ENCODE data around the gene ARHGAP22.

Gene ARHGAP22

DNA sequence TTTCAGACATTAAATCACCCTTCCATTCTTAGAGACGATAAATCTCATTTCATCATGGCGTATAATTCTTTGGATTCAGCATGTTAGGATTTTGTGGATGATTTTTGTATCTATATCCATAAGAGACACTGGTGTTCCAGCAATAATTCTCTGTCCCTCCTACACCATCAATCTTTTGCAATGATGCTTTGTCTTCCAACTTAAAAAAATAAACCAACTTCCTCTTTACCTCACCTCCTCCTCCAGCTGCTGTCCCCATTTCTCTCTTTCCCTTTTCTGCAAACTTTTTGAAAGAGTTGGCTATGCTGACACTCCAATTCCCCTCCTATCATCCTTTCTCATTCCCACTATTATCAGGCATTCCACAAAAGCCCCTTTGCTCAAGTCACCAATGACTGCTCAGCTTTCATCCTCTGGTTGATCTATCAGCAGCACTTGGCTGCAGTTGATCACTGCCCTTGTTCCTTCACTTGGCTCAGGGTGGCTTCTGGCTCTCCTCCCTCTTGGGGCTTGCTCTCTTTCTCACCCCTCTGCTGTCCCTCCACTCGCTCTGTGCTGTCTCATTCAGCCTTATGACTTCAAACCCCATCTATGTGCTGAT, 130.0 kb downstream of the ARHGAP22 start:
- no peak for DNase-seq

DNA sequence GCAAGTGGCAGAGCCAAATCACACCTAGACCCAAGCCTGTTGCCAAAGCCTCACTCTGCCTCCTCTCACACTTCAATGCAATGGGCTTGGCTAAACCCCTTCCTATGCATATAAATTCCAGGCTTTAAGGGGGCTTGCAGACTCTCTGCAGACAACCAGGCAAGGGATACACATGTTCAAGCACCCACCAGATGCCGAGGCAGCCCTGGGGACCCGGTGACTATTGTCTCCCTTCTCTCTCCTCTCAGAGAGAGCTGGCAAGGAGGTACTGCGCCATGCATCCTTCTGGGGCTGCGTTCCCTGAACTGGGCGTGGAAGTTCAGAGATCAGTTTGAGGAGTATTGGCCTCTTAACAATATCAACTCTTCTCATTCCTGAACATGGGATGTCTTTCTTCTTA, 131.2 kb downstream of the ARHGAP22 start:
- no peak for DNase-seq

DNA sequence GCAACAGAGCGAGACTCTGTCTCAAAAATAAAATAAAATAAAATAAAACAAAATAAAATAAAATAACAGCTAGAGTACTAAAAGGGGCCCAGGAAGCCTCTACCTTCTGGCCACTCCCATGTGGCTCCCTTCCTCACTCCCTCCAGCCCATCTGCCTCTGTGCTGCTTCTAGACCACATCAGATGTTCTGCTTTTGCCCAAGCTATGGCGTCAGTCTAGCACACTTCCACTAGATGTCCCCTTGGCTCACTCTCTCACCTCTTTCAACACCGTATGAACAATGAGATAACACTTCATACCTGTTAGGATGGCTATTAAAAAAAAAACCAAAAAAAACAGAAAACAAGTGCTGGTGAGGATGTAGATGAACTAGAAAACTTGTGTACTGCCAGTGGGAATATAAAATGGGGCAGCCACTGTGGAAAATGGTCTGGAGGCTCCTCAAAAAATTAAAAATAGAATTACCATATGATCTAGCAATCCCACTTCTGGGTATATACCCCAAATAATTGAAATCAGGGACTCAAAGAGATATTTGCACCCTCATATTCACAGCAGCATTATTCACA, 132.3 kb downstream of the ARHGAP22 start:
- DNase-seq: no peak

DNA sequence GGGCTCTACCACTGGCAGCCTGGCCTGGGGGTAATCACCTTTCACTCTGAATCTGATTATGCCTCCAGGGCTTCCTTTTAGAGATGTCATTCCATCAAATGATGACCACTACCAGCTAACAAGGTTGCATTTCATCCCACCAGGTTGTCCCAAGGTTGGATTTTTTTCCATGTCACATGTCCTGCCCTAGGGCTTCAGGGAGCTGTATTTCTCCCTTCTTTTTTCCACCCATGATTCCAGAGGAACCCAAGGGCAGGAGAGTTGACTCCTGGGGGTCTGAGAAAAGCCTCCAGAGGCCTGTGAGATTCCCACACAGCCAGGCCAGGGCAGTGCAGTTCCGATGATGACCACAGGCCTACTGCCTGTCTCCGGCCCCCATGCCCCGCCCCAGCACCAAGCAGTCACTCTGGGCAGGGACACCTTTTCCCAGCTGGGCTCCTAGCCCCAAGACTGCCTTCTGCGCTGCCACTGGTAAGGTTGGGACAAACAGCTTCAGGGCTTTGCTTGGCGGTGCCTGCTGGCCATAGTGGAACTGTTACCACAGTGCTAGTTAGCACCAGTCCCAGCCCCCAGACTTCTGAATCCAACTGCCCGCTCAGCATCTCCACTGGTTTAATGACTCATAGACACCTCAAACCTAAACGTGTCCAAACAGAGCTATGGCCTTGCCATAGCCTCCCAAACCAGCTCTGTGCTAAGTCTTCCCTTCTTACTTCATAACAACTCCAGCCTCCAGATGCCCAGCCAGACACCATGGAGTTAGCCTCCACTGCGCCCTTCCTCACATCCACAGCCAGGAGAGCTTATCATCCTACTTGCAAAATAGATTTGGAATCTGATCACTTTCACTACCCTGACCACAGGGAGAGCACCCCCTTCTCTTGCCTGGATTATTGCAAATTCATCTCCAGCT, 133.7 kb downstream of the ARHGAP22 start:
- DNase-seq: no peak

DNA sequence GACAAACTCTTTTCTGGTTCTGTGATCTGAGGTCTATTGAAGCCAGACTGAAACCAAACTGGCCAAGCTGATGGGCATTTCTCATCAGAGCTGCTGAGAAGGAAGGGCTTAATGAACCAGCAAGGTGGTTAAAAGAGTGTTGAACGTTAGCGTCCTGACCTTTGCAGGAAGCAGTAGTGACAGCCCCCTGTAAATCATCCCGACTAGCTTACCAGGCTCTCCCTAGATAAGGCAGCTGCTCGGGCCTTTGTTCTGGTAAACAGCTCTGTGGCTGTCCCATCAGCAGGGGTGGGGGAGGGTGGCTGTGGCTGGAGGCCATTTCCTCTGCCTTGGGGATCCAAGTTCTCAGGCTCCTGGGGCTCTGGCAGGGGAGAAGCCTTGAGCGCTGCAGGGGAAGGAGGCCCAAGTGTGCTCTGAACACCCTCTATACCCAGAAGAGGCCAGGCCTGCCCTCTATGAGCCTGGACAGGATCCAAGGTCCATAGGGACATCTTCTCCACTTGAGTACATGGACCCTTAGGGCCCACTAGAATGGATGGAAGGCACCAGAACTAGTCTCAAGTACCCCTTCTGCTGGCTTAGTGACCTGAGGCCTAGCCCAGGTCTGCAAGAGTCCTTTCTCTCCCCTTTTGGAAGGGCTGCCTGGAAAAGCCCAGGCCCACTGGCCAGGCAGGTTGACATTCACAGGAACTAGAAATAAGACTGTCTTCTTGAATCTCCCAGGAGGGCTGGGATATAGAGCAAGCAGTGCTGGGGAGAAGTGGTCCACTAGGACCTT, 134.6 kb downstream of the ARHGAP22 start:
- DNase-seq: no peak

DNA sequence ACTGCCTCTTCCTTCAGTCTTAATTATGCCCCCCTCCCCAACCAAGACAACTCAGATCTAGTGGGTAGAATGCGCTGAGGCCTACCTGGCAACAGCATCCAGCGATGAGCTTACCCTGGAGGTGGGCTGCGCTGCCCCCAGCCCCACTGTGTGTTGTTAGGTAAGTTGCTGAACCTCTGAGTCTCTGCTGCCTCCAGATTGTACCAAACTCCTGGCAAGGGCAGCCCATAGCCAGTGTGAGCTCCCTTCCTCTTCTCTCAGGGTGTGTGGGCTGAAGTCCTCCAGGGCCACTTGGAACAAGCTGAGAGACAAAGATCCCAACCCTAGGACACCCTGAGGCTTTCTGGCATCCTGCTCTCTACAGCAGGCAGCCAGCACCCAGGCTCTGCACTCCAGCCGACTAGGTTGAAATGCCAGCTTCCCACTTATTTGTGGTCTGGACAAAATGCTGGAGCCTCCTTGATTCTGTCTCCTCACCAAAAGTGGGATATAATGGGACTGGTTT, 135.3 kb downstream of the ARHGAP22 start:
- no peak for DNase-seq

DNA sequence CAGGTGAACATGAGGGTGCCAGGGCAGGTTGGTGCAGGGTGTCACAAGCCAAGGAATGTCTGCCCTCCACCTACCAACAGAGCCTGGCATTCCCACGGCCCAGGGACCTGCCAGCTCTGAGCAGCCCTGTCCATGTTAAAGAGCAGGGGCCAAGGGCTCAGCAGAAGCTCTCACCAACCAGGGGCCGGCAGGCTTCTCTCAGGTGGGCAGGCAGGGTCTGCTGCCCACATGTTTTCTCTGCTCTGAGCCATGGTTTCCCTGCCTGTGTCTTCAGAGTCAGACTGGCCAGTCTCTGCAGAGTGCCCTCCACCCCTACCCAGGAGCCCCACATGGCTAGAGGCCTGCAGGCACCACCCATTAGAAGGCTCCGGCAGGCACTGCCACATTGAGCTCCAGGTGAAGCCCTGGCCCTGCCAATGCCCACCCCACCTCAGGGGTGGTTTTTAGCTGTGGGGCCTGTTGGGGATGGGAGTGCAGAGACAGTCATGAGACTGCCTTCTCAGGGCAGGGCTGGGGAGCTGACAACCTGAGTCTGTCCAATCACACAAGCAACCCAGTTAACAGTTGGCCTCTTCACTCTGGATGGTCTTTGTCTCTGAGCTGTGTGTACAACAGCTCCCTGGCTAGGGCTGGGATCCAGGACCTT, 135.9 kb downstream of the ARHGAP22 start:
- no peak for DNase-seq

DNA sequence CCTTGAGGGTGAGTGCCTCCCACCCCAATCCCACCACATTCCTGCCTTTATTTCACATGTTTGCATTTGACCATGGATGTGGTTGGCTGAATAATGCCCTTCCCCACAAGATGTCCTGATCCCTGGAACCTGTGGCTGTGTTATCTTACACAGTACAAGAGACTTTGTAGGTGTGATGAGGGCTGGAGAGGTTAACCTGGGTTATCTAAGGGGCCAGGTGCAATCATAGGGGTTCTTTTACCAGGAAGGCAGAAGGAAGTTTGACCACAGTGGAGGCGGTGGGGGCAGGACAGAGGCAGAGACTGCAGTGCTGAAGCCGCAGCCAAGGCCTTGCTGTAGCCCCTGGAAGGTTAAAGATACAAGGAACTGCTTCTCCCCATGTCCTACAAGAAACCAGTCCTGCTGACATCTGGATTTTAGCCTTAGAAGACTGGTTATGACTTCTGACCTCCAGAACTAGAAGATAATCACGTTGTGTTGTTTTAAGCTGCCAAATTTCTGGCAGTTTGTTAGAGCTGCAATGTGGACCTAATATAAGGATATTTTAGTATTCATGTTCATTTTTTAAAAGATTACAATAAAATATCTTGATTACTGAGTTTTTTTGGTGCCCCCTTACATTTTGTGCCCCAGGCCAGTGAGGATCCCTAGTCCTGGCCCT, 136.6 kb downstream of the ARHGAP22 start:
- no peak for DNase-seq

DNA sequence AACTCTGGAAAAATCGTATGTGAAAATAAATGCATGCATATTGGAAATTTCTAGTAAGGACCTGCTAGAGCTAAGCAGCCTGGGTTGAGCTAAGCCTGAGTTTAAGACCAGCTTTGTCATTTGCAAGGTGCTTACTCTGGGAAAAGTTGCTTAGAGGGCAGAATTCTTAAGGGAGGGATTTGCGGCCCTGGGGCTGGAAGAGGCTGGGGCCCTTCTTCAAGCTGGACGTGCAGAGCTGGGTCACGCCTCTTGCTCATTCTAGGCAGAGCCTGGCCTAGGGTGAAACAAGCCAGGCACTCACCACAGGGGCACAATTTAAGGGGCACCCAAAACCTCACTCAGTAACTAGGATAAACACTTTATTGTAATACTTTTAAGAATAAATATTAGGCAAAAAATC, 137.2 kb downstream of the ARHGAP22 start:
- no peak for DNase-seq

DNA sequence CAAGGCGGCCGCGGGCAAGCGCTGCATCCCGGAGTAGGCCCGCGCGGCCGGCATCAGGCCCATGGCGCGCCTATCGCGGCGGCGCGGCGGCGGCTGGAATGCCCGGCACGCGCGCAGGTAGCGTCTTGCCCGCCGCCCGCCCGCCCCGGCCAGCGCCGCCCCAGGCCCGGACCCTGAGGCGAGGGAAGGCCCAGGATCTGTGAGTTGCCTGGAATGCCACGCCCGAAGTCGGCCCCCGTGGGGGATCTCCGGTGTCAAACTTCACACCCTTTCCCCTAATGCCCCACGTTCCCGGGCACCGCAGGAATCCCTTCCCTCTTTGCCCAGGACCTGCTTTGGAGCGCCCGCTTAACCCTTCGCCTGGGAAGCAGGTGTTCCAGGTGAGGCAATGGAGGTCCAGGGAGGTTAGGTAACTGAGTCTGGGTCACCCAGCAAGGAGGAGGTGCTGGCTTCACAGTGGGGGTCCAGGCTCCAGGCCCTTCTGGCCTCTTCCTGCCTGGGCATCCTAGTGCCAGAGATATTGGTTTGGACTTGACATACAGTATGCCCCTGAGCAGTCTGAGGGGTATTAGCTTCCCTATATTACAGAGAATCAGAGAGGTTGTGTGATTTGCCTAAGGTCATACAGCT, 138.1 kb downstream of the ARHGAP22 start:
- no peak for DNase-seq

DNA sequence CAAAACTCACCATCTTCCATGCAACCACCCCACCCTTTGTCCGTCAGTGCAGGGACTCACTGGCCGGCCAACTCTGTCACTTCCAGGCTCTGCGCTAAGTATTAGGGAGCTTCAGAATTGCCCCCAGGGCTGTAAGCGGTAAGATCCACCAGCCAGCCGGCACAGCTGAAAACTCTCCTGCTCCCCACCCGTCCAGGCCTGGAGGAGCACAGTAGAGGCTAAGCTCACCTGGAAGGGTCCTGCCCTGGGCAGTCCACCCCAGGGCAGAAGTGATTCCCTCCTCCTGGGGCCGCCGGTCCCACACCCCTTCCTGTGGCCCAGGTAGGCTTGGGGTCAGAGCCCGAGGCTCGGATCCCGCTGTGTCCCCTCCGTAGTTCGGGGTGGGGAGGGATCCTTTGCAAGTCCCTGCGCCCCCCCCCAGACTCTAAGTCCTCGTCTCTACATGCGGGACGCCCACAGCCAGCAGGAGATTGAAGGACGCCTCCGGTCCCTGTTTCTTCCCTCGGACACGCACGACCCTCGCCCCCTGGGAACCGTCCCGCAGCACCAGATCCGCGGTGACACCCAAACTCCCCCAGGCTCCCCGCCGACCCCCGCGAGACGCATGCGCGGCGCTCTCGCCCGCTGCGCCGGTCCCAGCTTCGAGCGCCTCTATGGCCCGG, 138.9 kb downstream of the ARHGAP22 start:
- DNase-seq: no peak

DNA sequence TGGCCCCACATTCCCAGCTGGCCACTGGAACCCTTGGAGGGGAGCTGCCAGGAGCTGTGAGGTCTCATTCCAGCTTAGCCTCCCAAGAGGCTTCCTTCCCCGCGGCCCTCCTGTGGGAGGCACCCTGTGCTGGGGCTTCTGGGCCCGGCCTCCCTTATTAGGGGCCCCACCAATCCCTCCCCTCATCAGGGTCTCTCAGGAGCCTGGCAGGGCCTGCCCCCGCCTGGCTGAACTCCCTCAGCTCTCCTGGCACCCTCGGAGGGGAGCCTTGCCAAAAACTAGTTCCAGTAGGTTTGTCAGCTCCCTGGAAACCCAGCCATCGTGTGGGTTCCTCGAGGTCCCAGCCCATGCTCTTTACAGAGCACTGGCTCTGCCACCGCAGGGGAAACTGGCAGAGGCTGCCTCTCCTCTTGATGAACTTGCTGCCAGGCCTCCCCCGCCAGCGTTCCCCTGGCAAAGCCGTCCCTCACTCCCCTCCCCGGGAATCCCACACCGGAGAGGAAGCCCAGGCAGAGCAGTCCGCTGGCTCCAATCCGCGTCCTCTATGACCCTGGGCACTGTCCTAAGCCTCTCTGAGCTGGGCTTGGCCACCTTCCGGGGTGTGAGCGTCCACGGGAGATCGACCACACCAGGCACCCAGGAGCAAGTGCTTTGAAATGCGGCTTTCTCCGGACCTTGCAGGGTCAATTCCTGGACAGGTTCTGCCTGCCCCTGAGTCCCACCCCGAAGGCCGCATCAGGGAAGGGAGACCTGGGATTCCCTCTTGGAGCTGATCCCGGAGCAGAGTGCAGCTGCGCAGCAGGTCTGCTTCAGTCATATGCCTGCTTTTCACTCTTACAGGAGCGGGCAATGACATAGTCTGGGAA, 139.8 kb downstream of the ARHGAP22 start:
- no peak for DNase-seq

DNA sequence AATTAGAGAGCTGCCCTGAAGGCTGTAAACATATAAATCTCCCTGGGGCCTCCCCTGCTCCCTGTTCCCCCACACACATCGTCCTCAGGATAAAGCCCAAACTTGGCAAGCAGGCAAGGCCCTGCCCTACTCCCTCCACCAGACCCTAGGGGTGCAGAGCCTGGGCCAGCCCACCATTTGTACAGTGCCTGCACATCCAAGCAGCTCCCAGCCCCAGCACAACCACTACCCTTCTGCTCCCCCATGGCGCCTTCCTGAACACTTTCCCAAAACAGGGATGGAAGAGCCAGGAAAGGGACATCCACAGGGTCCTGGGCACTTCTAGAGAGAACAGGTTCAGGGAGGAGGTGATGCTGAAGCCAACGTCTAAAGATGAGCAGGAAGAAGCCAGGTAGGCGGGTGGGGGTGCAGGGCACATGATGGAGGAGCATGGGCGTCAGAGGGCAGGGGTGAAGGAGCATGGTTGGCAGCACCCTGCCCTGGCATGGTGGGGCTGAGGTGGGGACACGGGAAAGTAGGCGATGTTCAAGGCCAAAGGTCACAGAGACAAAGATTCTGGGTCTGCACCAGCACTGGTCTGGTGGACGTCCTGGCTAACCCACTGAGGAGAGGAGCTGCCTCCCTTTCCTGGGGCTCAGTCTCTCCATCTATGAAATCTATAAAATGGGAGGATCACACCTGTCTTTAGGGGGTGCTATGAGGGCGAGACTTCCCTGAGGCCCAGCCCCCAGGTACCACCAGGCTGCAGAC, 140.6 kb downstream of the ARHGAP22 start:
- no peak for DNase-seq

DNA sequence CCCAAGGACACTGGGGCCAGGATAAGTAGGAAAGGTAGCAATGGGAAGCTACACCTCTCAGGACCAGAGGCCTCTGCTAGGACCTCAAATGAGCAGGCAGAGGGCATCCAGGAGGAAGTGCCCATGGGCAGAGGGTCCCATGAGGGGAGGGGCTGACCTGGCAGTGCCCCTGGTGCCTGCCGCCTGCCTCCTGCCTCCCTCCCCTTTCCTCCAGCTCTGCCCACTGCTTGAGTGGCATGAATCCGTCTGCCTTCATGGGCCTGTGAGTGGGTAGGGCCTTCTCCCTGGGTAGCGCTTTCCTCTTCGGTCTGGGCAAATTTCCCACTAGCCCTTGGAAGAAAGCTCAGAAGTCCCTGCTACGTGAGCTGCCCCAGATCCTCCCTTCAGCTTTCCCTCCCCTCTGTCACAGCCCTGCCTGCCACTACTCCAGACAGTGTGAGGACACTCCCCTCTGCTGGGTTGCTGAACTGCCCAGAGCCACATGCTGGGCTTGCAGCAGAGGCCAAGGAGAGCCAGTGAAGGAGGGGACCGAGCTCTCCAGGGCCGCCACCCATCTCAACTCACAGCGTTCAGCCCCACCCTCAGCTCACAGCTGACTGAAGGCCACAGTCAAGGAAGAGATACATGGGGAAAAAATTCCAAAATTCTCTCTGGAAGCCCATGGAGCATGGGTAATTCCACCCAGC, 141.4 kb downstream of the ARHGAP22 start:
- DNase-seq: no peak

DNA sequence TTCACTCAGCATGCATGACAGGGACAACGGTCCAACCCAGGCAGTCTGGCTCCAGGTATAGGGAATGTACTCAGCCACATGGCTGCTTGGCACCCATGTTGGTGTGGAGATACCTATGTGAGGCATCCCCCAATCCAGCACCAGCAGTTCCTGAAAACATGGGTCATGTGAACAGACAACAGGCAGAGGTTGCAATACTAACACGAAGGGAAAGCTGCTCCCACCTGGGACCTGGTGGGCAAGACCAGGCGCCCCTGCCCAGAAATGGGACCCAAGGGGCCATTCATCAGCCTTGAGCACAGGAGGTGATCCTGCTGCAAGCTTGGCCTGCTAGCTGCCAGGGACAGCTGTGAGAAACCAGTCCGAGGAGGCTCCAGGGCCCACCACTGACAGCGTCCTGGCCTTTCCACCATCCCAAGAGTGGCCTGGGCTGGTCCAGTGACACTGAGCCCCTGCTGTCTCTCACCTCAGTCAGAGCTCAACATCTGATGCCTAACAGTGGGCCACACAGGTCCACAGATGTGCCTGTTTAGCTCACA, 142.3 kb downstream of the ARHGAP22 start:
- no peak for DNase-seq

DNA sequence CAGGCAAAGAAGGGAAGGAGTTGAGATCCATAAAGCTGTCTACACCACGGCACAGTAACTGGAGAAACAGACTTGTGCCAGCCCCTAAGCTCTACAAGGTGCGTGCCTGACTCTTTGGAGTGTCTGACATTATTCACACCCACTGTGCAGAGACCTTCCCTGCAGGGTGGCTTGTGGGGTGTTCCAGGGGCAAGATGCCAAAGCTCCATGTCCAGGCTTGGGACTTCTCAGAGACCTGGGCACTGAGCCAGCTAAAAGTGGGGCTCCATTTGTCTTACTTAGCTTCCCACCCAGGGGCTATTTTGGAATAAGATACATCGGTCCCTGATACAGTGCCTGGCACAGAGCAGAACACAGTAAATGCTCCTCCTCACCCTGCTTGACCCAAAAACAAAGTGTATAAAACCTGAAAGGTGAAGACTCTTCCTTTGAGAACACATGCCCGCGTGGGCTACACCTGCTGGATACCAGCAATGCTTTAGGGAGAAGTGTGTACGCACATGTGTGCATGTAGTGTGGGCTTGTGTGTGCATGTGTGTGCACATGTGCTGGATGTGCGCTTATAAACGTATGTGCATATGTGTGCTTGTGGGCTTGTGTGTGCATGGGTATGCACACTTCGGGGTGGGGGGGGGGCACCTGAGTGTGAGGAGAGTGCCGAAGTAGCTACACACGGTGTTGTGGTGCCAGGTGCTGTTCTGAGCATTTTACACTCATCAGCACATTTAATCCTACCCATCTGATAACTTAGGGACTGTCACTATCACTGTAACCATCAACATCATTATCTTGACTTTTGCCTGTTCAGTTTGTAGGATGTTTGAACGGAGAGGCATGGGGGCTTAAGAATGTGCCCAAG, 143.0 kb downstream of the ARHGAP22 start:
- DNase-seq: no peak

DNA sequence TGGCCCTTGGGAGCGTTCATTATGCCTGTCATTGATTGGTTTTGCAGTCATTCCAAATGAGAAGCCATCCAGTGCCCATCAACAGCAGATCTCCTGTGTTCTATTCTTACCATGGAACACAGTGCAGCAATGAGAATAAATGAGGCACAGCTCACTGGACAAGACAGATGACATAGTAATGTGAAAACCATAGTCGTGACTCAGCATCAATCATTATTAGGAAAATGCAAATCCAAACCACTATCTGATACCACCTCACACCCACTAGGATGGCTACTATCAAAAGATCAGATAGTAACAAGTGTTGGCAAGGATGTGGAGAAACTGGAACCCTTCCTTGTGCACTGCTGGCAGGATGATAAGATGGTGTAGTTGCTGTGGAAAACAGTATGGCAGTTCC, 144.7 kb downstream of the ARHGAP22 start:
- no peak for DNase-seq

Data from SIG-M5 (cell line).